Cardiac muscle cell (in vitro differentiated cells and primary cell): ENCODE results near the gene MUC4. TPM values are rescaled to one million over a fixed set of nuclear protein-coding genes. Genes with fewer than 3 reads are reported as not detected.

Experiments
- DNase-seq, 2 donors: peaks; one replicate each; pipeline versions ENCODE4 v3.0.0 to v3.0.0-alpha.2; 2010 to 2017; ENCODE audit warnings: low read depth in 1 of 2, low spot score in 1 of 2
- H3K27ac ChIP-seq: fragments of 200-600 bp; sonication (generic); 2 replicates; pipeline ENCODE4 v1.5.1; 2016
- H3K27me3 ChIP-seq: fragments of 200-600 bp; sonication (generic); 2 replicates; pipeline ENCODE4 v1.6.0; 2016; ENCODE audit warnings: control low read depth
- H3K36me3 ChIP-seq: fragments of 200-600 bp; sonication (generic); 2 replicates; pipeline ENCODE4 v1.5.1; 2016; ENCODE audit warnings: control low read depth
- H3K4me1 ChIP-seq: fragments of 200-600 bp; sonication (generic); 2 replicates; pipeline ENCODE4 v1.8.1; 2017; ENCODE audit warnings: low read depth, mild to moderate bottlenecking, mixed run types
- H3K4me3 ChIP-seq: fragments of 200-600 bp; sonication (generic); 2 replicates; pipeline ENCODE4 v1.5.1; 2016; ENCODE audit warnings: mild to moderate bottlenecking
- H3K9me3 ChIP-seq: fragments of 200-600 bp; sonication (generic); 2 replicates; pipeline ENCODE4 v1.5.1; 2017; ENCODE audit warnings: low read depth, mild to moderate bottlenecking, control low read depth
- CTCF ChIP-seq: IDR thresholded peaks from 2 replicates; pipeline ENCODE4 v1.5.1; 2012; ENCODE audit warnings: low read depth, mild to moderate bottlenecking, low read length
- polyA plus RNA-seq: library from polyadenylated mRNA; unstranded; fragments of >200 nt; fragmentation: Nextera tagmentation; extraction: Ambion mirVana; gene quantifications from 2 replicates; pipeline ENCODE4 v1.2.1, GENCODE V29; 2016
- total RNA-seq: library from RNA; depleted of rRNA; stranded (reverse); fragments of >200 nt; gene quantifications from 2 replicates; pipeline ENCODE4 v1.2.3, GENCODE V29; 2016

MUC4 gene
- total and polyA plus RNA-seq, 2 experiments from 2014 or later: 0.16 TPM; not detected in 1

GRCh38 chr3:195810455-195810845 is 1.3 kb downstream of the MUC4 start:
- no peak for DNase-seq
- Histone ChIP-seq H3K4me3 (no peak overlapping the region), H3K9me3 (no peaks in the 10 kb centered on the region), H3K27ac (no peak overlapping the region), H3K4me1 (peaks cover 3% of the 10 kb centered on the region), H3K36me3 (no peaks in the 10 kb centered on the region), H3K27me3 (no peaks in the 10 kb centered on the region)
- TF ChIP-seq CTCF: no peak

GRCh38 chr3:195809796-195810454 is 1.8 kb downstream of the MUC4 start:
- DNase-seq: no peak
- H3K27ac ChIP-seq: no peak overlapping the region

GRCh38 chr3:195809291-195809785 is 2.4 kb downstream of the MUC4 start:
- Histone ChIP-seq H3K4me1 (peaks cover 3% of the 10 kb centered on the region), H3K27ac (no peak overlapping the region), H3K9me3 (no peaks in the 10 kb centered on the region), H3K4me3 (no peak overlapping the region), H3K27me3 (no peaks in the 10 kb centered on the region), H3K36me3 (no peaks in the 10 kb centered on the region)
- no peak for TF ChIP-seq CTCF
- DNase-seq: no peak

More at GRCh38 chr3:195809796-195810454, 1.8 kb downstream of the MUC4 start:
- no peak for TF ChIP-seq CTCF
- H3K9me3 ChIP-seq: no peaks in the 10 kb centered on the region
- H3K36me3 ChIP-seq: no peaks in the 10 kb centered on the region
- H3K27me3 ChIP-seq: no peaks in the 10 kb centered on the region
- no peak overlapping the region for H3K4me3 ChIP-seq
- H3K4me1 ChIP-seq: peaks cover 3% of the 10 kb centered on the region

- Histone ChIP-seq H3K4me3 (no peak overlapping the region), H3K4me1 (peaks cover 3% of the 10 kb centered on the region), H3K36me3 (no peaks in the 10 kb centered on the region), H3K9me3 (no peaks in the 10 kb centered on the region), H3K27ac (no peak overlapping the region), H3K27me3 (no peaks in the 10 kb centered on the region)
- no peak for TF ChIP-seq CTCF
- no peak for DNase-seq
Observed at GRCh38 chr3:195808741-195809290, 2.9 kb downstream of the MUC4 start.

- no peaks in the 10 kb centered on the region for H3K27me3 ChIP-seq
- H3K36me3 ChIP-seq: no peaks in the 10 kb centered on the region
- no peak for TF ChIP-seq CTCF
- DNase-seq: no peak
- H3K4me3 ChIP-seq: no peak overlapping the region
- no peaks in the 10 kb centered on the region for H3K9me3 ChIP-seq
- peaks cover 8% of the 10 kb centered on the region for H3K4me1 ChIP-seq
- H3K27ac ChIP-seq: no peak overlapping the region
Observed at GRCh38 chr3:195807681-195808121, 4.0 kb downstream of the MUC4 start.
